ENCODE results near the gene RPL23.

DNA sequence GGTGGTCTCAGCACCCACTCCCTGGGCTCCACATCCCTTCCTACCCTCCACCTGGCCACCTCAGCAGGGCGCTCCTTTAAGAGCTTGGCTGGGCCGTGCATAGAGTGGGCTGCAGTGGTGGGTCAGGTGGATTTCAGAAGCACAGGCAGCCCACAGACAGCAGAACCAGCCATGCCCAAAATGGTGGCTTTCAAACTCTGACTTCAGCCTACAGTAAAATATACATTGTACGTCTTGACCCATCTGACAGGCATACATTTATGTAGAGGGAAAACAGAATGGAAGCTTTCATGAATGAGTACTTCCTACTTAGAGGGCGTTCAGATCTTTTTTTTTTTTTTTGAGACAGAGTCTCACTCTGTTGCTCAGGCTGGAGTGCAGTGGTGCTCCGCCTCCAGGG, 45.9 kb upstream of the RPL23 start:
- TF ChIP-seq POLR2A (IDR thresholded peaks at IDR 0.05; ENCODE audit: low read length) = no peak
- TF ChIP-seq GATA1 (IDR thresholded peaks at IDR 0.05; ENCODE audit: low read depth, low read length) = no peak

Measured in erythroblast (primary cell).